Epithelial cell of prostate (primary cell): ENCODE results near the gene MT1B.

Experiments
- DNase-seq: peaks from one replicate; pipeline ENCODE4 v3.0.0-alpha.2; 2011; ENCODE audit warnings: low read depth, low spot score
- H3K27ac ChIP-seq: fragments of 450-650 bp; 2 replicates; pipeline ENCODE4 v1.5.1; 2017; ENCODE audit warnings: mild to moderate bottlenecking

MT1B gene

DNA sequence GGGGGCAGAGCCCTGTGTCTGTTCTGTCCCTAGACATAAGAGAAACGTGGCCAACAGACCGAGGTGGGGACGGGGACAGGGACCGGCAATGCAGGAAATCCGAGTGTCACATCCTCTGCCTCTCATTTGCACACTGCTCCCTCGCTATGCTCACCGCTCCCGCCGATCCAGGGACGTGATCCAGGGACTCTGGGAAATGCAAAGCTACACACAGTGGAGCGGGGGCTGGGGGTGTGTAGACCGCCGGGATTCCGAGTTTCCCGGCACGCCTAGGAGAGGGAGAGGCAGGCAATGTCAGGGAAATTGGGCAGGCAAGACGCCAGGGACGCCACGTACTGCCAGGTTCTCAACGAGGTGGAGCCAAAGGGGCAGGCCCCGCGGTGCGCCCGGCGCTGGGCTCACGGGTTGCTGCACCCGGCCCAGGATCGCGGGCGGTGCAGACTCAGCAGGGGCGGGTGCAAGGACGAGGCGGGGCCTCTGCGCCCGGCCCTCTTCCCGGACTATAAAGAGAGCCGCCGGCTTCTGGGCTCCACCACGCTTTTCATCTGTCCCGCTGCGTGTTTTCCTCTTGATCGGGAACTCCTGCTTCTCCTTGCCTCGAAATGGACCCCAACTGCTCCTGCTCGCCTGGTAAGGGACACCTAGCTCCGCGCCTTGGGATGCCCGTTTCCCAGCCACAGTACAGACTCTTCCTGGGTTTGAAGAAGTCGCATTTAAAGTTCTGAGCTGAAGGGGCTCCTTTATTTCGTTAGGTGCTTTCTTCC, 30.4 kb downstream of the MT1B start, which contains the start of gene MT1X:
MT1X (plus strand) TSS at position 532 of the 764 bp plus-strand sequence; CDS start at position 603, 71 bp downstream.
- H3K27ac ChIP-seq = peak within 1 kb of the TSS; percentile 63
- DNase-seq = peak; percentile 79

DNA sequence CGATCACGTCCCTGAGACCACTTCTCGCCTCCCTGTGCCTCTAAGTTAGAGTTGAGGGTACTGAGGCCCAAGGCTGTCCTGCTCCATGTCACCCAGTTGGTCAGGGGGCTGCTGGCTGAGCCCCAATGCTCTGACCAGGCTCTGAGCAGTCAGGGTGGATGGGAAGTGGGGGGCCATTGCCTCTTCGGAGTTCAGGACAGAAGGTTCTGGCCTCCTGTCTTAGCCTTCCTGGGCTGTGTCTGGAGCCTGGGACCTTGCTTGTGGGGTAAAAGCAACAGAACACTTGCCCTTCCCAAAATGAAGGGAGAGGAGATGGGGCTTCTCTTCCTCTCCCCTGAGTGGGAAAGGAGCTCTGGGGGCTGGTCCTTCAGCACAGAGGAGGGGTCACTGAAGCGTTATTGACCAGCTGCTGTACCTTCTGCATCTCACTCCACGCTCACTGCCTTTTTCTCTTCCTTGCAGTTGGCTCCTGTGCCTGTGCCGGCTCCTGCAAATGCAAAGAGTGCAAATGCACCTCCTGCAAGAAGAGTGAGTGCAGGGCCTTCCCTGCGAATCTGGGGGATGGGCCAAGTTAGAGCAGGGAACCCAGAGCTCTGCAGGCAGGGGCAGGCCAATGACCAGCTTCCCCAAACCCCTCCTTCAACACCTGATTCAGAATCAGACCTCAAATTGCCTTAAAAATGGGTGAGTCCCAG, 31.2 kb downstream of the MT1B start:
- H3K27ac ChIP-seq = peak overlapping the region; percentile 63
- DNase-seq = no peak

DNA sequence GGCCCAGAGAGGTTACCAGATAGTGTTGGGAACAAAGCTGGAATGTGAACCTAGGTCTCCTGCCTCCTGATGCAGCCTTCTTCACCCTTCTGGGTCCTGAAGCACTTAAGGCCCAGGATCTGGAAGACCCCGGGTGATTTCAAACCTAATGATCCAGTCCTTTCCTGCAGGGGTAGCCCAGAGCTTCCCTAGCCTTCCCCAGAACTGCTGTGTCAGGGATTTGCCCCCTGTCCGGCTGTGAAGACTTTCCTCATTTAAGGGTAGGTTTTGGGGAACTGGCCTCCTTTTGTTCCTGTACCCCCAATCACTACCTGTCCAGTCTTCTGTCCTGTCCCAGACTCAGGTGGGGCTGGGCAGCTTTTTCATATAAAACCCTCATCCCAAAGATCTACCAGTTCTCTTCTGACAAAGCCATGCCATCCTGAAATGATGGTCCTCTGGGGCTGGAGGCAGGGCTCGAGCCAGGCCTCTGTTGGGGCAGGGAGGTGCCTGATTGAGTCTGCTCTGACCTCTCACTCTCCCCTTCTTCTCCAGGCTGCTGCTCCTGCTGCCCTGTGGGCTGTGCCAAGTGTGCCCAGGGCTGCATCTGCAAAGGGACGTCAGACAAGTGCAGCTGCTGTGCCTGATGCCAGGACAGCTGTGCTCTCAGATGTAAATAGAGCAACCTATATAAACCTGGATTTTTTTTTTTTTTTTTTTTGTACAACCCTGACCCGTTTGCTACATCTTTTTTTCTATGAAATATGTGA, 31.9 kb downstream of the MT1B start:
- no peak for DNase-seq
- H3K27ac ChIP-seq = peak overlapping the region; percentile 63

GRCh38 chr16:56684256-56684925, 32.7 kb downstream of the MT1B start:
- no peak for DNase-seq

GRCh38 chr16:56684926-56685590, 33.4 kb downstream of the MT1B start:
- no peak for DNase-seq
- H3K27ac ChIP-seq = peak overlapping the region; percentile 63

More at GRCh38 chr16:56684256-56684925, 32.7 kb downstream of the MT1B start:
- peak overlapping the region; percentile 63 for H3K27ac ChIP-seq

DNA sequence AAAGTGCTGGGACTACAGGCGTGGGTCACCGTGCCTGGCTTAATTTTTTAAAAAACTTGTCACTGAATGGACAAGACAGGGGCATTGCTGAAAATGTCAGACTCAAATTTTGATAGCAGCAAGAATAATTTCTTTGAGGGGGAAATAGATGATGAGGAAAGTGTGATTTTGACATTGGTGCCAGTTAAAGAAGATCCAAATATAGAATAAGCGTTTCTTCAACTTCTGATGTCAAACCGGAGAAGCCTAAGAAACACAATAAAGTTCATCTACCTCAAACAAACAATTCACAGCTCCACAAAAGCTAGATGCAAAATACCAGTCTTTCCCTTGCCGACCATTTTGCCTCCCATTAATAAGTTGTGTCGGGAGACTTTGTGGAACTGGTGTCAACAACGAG, 35.1 kb downstream of the MT1B start:
- DNase-seq = no peak
- H3K27ac ChIP-seq = no peak overlapping the region

DNA sequence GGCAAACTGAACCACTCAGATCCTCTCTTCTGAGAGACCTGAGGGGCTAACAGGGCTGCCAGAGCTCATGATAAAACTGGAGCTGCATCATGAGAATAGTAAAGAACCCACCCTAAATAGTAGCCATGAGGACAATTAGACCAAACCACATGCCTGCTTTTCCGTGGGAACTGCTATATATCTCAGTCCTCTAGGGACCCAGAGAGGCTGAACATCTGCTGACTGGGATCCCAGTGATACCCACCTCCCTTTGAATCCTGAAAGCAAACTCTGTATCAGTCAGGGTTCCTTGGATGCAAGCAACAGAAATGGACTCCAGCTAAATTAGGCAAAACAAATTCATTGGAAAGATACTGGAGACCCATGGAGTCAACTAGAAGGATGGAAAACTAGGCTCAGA, 37.1 kb downstream of the MT1B start:
- no peak for DNase-seq
- peak overlapping the region; percentile 37 for H3K27ac ChIP-seq

- no peak for DNase-seq
- peak overlapping the region; percentile 37 for H3K27ac ChIP-seq
Measured at GRCh38 chr16:56689171-56689570, 37.5 kb downstream of the MT1B start.

DNA sequence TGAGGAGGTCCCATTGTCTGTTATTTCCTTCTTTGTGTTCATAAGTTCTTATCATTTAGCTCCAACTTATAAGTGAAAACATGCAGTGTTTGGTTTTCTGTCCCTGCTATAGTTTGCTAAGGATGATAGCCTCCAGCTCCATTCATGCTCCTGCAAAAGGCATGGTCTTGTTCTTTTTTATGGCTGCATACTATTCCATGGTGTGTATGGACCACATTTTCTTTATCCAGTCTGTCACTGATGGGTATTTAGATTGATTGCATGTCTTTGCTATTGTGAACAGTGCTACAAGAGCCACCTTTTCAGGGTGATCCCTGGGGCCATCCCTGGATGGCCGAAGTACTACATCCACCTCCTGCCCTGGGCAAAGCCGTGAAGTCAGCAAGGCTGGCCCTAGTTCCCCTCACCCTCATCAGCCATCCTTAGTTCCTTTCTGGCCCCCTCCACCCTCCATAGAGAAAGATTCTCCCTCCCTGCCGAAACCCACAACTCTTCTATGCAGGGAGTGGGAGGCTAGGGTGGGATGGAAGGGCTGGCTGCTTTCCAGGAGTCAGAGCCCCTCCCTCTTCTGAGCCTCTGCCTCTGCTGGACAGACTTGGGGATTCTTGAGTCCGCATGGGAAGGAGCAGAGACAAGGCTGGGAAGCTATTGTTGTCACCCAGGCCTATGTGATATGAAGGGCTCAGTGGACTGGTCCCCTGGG, 38.9 kb downstream of the MT1B start:
- H3K27ac ChIP-seq = no peak overlapping the region
- DNase-seq = no peak

- peak; percentile 96 for DNase-seq
- peak overlapping the region; percentile 80 for H3K27ac ChIP-seq
Measured at GRCh38 chr16:56691885-56692284, 40.2 kb downstream of the MT1B start.

DNA sequence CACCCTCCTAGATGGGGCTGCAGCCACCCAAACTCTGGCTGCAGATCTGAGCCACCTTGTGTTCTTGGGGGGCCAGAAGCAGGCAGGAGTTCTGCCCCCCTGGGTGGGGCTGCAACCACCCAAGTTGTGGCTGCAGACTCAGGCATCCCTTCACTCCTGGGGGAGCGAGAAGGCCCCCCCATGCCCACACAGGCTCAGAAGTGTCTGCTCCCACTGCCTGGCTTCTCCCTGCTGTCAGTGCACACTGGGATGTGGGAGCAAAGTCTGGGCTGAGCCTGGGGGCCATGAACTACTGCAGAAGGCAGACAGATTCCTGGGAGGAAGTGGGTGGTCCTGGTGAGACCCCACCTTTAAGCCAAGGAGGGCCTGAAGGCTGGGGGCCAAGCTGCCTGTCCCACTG, 43.6 kb downstream of the MT1B start:
- H3K27ac ChIP-seq = no peak overlapping the region
- DNase-seq = no peak

GRCh38 chr16:56697456-56698155, 45.9 kb downstream of the MT1B start:
- DNase-seq = no peak
- H3K27ac ChIP-seq = no peak overlapping the region

GRCh38 chr16:56700195-56700594, 48.5 kb downstream of the MT1B start:
- H3K27ac ChIP-seq = no peak overlapping the region
- DNase-seq = no peak

- no peak for DNase-seq
- H3K27ac ChIP-seq = no peak overlapping the region
Measured at GRCh38 chr16:56700631-56701030, 48.9 kb downstream of the MT1B start.

DNA sequence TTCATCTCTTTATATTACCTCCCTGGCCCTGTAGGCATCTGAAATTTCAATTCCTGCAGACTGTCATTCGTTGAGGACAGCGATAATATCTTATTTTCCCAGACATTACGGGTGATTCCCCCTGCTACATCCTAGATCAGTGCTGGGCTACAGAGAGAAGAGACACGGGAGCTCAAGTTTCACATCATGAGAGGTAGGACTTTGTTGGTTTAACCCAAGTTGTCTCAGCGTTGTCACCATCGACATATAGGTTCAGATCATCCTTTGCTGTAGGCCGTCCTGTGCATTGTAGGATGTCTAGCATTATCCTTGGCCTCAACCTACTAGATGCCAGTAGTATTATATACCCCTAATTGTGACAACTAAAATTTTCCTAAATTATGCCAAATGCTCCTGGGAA, 49.8 kb downstream of the MT1B start:
- no peak overlapping the region for H3K27ac ChIP-seq
- no peak for DNase-seq
